HFF-Myc (cell line): Measurements from ENCODE around the gene TRAPPC5.
A peak's percentile ranks its signal among the peaks of the same experiment; 100 is the strongest.
"Not testable (repeated sequence)": the region's sequence is repeated elsewhere in the genome, so short reads cannot be mapped to it uniquely, and the experiment has no call there.

Source experiments
- DNase-seq: peaks from one replicate; pipeline ENCODE4 v3.0.0-alpha.2; 2011; ENCODE audit warnings: low read depth; ENCODE audit errors: extremely low read depth
- H3K4me3 ChIP-seq: replicated peaks from 2 replicates; pipeline ENCODE4 v1.5.1; 2011; ENCODE audit warnings: low read depth, mild to moderate bottlenecking, control low read depth, low read length
- CTCF ChIP-seq: IDR thresholded peaks from 2 replicates; pipeline ENCODE4 v1.5.1; 2012; ENCODE audit warnings: mild to moderate bottlenecking, low read depth, low read length, control low read depth; ENCODE audit errors: missing control alignments

The TRAPPC5 gene

GRCh38 chr19:7641290-7642276 is 39.0 kb upstream of the TRAPPC5 start:
- TF ChIP-seq CTCF, result peak; percentile 8
- DNase-seq, result no peak
- H3K4me3 ChIP-seq, result no peak overlapping the region

- TF ChIP-seq CTCF, result no peak
- no peak for DNase-seq
- H3K4me3 ChIP-seq, result no peak overlapping the region
Measured at GRCh38 chr19:7642295-7643030, 38.2 kb upstream of the TRAPPC5 start.

GRCh38 chr19:7643031-7643415 is 37.6 kb upstream of the TRAPPC5 start:
- no peak for DNase-seq
- H3K4me3 ChIP-seq, result no peak overlapping the region
- TF ChIP-seq CTCF, result no peak

- not testable (repeated sequence) for DNase-seq
Measured at GRCh38 chr19:7643629-7644549, 36.7 kb upstream of the TRAPPC5 start.

GRCh38 chr19:7644550-7644877 is 36.1 kb upstream of the TRAPPC5 start:
- DNase-seq, result no peak
- no peak for TF ChIP-seq CTCF
- H3K4me3 ChIP-seq, result no peak overlapping the region

More at GRCh38 chr19:7643629-7644549, 36.7 kb upstream of the TRAPPC5 start:
- not testable (repeated sequence) for H3K4me3 ChIP-seq

GRCh38 chr19:7645163-7645562 is 35.5 kb upstream of the TRAPPC5 start:
- no peak for DNase-seq
- TF ChIP-seq CTCF, result no peak
- no peak overlapping the region for H3K4me3 ChIP-seq
